AML-193 (cell line): ENCODE data around the gene NPY1R.

Experiments
- DNase-seq, 2 experiments: peaks; one replicate each; lab custom pipeline; 2025; lab: John Stamatoyannopoulos, UW

The NPY1R gene

DNA sequence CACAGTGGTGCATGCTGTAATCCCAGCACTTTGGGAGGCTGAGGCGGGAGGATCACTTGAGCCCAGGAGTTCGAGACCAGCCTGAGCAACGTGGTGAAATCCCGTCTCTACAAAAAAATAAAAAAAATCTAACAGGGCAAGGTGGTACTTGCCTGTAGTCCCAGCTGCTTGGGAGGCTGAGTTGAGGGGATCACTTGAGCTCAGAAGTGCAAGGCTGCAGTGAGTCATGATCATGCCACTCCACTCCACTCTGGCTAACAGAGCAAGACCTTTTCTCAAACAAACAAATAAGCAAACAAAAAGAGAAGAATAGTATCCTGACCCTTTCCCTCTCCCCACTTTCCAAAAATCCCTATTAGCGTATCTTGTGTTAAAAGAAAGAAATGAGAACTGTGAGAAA lies 52.7 kb downstream of the NPY1R start:
- no peak for DNase-seq

DNA sequence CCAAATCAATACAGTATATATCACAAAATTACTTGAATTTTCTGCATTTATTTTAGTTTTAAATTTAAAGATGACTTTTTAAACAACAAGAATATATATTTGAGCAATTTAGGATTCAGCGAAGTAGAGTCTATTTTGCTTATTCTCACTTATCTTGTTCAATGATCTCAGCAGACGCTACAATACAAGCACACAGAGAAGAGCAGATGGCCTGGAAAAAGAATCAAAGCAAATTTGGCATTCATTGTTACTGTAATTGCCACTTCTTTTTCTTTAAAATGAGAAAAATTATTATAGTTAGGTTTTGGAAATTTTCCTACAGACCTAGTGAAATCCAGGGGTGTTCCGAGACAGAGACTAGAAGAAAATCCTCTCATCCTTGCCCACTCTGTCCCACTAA lies 57.5 kb downstream of the NPY1R start:
- no peak for DNase-seq
